Measurements from ENCODE around the gene ASB16.
A peak's percentile ranks its signal among the peaks of the same experiment; 100 is the strongest.

Gene ASB16

GRCh38 chr17:44188576-44189403 lies 18.3 kb downstream of the ASB16 start:
- DNase-seq (ENCODE audit: low read depth): no peak

- DNase-seq (ENCODE audit: low read depth): no peak
Measured at GRCh38 chr17:44190481-44190880, 20.0 kb downstream of the ASB16 start.

GRCh38 chr17:44191369-44191768 lies 20.9 kb downstream of the ASB16 start:
- DNase-seq (ENCODE audit: low read depth): no peak

GRCh38 chr17:44191941-44192496 lies 21.5 kb downstream of the ASB16 start:
- DNase-seq (ENCODE audit: low read depth): no peak

- no peak for DNase-seq (ENCODE audit: low read depth)
Measured at GRCh38 chr17:44192750-44193149, 22.2 kb downstream of the ASB16 start.

GRCh38 chr17:44193326-44194084 lies 23.0 kb downstream of the ASB16 start:
- DNase-seq (ENCODE audit: low read depth): no peak

- DNase-seq (ENCODE audit: low read depth): no peak
Measured at GRCh38 chr17:44197107-44197506, 26.6 kb downstream of the ASB16 start.

GRCh38 chr17:44197980-44198720 lies 27.6 kb downstream of the ASB16 start:
- DNase-seq (ENCODE audit: low read depth): peak; percentile 46

- peak; percentile 39 for DNase-seq (ENCODE audit: low read depth)
Measured at GRCh38 chr17:44198721-44199552, 28.4 kb downstream of the ASB16 start.

GRCh38 chr17:44199553-44200477 lies 29.3 kb downstream of the ASB16 start, which contains the start of gene ATXN7L3:
Gene ATXN7L3, minus strand, starts transcription at chr17:44199884. Its CDS starts 1,814 bp downstream, at chr17:44198070.
- DNase-seq (ENCODE audit: low read depth): peak; percentile 99

GRCh38 chr17:44200478-44201155 lies 30.1 kb downstream of the ASB16 start:
- no peak for DNase-seq (ENCODE audit: low read depth)

GRCh38 chr17:44202756-44203155 lies 32.3 kb downstream of the ASB16 start:
- no peak for DNase-seq (ENCODE audit: low read depth)

- peak; percentile 50 for DNase-seq (ENCODE audit: low read depth)
Measured at GRCh38 chr17:44203731-44204440, 33.4 kb downstream of the ASB16 start.

- peak; percentile 75 for DNase-seq (ENCODE audit: low read depth)
Measured at GRCh38 chr17:44204441-44204882, 34.0 kb downstream of the ASB16 start.

- DNase-seq (ENCODE audit: low read depth): no peak
Measured at GRCh38 chr17:44205962-44206824, 35.7 kb downstream of the ASB16 start.

GRCh38 chr17:44206825-44207155 lies 36.3 kb downstream of the ASB16 start:
- no peak for DNase-seq (ENCODE audit: low read depth)

GRCh38 chr17:44207319-44207718 lies 36.8 kb downstream of the ASB16 start:
- no peak for DNase-seq (ENCODE audit: low read depth)

- DNase-seq (ENCODE audit: low read depth): no peak
Measured at GRCh38 chr17:44207743-44208142, 37.2 kb downstream of the ASB16 start.
